GM18909 (cell line): ENCODE data around the gene MOB3B.
"Not testable (repeated sequence)": the region's sequence is repeated elsewhere in the genome, so short reads cannot be mapped to it uniquely, and the experiment has no call there.

Source experiments
- ATAC-seq: cut with Tn5 transposase; IDR thresholded peaks from one replicate; pipeline ENCODE4 v1.9.1; 2021; ENCODE audit warnings: mild to moderate bottlenecking; ENCODE audit not compliant: unreplicated experiment, poor library complexity

Gene MOB3B

DNA sequence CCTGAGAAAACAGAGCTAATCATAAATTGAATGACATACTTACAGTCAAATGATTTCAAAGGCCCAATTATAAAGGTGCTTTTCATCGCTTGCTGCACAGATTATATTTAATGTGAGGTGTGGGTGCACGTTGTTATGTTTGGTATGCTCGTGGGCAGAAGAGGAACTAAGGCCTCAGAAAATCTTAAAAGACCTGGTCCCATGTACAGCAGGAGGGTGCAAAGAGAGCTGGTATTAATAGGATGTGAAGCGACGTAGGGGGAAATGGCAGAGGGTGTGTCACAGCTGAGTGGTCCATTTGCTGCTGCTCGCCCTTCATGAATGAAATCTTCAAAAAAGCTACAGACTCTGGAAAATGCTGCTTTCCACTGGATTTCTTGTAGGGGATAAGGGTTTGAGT, 46.0 kb downstream of the MOB3B start:
- no peak for ATAC-seq

DNA sequence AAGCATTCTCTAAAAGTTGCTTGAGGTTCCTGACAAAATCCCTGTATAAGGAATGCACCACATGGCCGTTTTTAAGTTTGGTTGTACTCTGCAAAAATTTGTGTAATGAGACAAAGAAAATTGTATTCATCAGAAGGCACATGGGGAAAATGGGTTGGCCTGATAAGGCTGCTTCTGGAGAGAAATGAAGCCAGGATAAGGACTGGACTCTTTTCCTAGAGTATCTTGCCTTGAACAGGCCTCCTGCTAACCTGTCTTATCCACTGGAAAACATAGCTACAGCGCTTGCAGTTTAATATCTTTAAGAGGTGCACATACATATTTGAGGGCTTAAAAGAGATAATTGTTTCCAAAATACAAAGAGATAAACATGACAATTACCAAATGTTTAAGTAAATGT, 46.9 kb downstream of the MOB3B start:
- no peak for ATAC-seq

GRCh38 chr9:27478322-27478721, 51.3 kb downstream of the MOB3B start:
- no peak for ATAC-seq

DNA sequence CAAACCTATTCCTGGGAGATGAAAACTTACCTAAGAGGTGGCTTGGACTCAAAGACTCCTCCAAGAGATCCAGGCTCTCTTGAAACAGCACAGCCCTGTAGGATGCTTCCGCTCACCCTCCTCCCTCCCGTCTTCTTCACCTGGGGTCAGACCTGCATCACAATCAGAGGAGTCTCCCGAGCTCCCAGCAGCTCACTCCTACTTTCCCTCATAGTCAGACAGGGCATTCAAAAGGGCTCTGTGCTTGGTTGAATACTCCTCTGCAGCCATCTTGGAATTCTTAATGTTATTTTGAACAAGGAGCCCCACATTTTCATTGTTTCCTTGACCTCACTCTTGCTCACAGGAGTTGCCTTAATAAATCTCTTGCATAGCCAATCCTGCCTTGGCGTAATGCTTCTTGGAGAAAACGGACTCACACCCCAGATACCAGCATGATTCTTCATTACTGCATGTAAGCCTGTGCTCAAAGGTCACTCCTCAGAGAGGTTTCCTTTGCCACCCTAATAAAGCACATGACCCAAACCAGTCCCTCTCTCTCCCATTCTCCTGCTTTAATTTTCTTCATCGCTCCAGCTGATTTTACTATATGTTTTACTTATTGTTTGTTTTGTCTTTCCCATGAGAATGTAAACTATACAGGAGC, 52.6 kb downstream of the MOB3B start:
- ATAC-seq = no peak

DNA sequence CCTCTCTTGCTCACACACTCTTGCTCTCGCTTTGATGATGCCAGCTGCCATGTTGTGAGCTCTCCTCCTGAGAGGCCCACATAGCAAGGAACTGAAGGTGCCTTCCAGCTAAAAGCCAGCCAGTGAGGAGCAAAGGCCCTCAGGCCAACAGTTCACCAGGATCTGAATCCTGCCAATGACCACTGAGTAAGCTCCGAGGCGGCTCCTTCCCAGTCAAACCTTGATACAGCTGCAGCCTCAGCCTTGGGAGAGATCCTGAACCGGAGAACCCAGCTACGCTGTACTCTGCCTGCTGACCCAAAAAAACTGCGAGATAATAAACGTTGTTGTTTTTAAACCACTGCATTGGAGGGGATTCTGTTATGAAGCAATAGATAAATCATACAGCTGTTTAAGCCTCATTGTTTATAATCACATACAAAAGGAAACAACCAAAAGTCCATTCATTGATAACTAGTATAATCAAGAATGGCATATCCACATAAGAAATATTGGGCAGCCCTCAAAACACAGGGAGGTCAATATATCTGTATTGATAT, 54.5 kb downstream of the MOB3B start:
- ATAC-seq = no peak

DNA sequence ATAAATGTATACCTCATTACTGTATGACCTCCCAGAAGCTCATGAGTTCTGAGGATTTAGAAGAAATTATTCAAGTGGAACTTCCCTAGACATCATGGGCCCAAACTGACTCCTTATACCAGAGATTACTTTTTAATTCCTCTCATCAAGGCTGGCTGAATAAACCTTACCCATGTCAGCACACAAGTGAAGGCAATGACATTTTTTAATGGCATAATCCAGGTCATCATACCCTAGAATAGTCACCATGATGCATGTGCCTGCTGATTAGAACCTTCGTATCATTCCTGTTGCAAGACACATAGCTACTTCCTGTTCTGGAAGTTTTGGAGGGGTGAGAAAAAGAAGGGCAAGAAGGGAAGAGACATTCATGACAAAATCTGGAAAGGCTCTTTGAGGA, 55.3 kb downstream of the MOB3B start:
- ATAC-seq = no peak

GRCh38 chr9:27473111-27473529, 56.5 kb downstream of the MOB3B start:
- ATAC-seq = no peak

DNA sequence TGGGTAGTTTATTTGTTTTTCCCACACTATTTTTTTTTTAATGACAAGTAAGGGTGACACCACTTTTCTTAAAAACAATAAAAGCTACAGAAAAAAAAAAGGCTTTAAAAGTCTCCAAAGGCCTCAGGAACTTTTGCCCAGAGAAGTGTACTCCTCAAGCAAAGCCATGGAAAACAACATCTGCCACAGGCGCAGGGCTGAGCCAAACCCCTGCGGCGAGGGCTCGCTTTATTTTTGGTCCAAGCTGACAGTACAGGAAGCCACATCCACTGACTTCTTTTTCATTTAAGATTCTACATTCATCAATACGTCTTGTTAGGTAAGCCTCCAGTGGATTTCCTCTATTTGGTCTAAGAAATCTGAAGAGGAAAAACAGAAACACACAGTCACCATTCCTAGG, 57.4 kb downstream of the MOB3B start:
- no peak for ATAC-seq

DNA sequence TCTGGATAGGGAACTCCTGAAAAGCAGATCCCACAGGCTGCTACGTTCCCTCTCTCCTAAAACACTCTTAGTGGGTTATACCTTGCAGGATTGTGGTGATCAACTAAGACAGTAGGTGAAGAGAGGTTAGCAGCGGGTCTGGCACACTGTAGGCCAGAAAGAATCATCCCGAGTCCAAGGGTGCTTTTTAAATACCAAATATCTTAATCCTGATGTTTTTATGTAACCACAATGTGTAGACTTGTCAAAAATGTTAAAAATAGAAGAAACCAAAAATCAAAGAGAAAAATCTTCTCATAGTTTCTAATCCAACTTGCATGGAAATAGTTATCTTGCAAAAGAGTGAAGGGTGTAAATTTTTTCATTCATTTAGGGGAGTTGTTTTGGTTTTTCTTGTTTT, 57.8 kb downstream of the MOB3B start:
- no peak for ATAC-seq

DNA sequence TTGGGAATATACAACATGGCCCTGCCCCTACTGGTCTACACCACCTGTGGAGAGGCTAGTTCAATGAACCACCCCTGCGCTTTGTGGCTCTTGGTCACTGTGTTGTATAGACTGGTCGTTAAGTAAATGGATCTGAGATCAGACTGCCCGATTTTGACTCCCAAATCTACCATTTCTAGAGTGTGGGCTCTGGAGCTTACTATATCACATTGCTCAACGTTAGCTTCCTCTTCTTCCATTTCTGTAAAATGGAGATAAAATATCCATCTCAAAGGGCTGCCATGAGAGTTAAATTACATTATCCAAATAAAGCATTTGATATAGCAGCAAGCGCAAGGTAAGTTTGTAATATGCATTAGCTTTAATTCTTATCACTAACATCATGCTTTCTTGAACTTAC, 58.2 kb downstream of the MOB3B start:
- no peak for ATAC-seq

- ATAC-seq = no peak
Measured at GRCh38 chr9:27470291-27470856, 59.2 kb downstream of the MOB3B start.

DNA sequence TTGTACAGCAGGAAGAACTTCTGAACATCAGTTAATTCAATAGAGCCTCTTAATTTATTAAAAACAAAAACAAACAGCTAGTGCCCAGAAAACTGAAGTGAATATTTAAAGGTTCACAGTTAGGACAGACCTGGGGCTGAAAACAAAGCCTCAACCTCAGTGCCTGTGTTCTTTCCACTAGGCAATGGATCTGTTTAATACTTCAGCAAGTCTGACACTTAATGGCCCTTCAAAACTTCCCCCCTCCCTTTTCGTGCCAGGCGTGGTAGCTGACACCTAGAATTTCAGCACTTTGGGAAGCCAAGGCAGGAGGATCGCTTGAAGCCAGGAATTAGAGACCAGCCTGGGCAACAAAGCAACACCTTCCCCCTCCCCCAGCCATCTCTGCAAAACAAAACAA, 60.1 kb downstream of the MOB3B start:
- ATAC-seq = no peak

- peak; percentile 67 for ATAC-seq
Measured at GRCh38 chr9:27468462-27469110, 61.0 kb downstream of the MOB3B start.

DNA sequence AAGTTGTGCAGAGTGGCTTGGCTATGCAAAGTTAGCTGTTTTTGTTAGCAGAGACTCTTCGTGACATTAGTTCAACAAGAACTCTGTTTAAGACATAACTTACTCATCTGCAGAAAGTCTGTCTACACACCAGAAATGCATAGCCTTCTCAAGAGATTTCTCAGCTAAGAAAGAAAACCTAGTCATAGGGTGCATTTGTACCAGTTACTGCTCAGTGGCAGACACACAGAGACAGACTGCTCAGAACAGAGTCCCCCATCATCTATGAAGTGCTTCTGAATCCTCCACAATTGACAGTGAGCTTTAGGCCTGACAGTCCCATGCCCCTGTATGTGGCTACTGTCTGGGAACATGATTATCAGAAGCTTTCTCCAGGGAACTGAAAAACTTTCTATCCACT, 61.6 kb downstream of the MOB3B start:
- peak; percentile 33 for ATAC-seq

DNA sequence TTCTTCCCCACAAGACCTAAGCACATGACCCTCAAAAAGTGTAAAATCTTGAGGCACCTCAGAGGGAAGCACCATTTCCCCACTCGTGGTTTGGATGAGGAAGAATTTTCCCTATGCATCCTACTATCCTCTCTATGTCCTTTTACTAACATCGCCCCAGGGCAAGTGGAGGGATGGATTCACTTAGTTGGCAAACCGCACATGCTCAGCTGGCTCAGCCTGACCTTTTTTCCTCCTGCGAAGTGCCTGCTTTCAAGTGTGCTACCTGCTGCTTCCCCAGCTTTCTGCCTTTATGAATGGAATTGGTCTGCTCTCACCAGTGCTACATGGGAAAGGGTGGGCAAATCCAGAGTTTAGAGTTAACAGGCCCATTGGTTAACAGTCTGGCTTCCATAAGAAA, 62.1 kb downstream of the MOB3B start:
- no peak for ATAC-seq

GRCh38 chr9:27466516-27466915, 63.1 kb downstream of the MOB3B start:
- ATAC-seq = not testable (repeated sequence)

DNA sequence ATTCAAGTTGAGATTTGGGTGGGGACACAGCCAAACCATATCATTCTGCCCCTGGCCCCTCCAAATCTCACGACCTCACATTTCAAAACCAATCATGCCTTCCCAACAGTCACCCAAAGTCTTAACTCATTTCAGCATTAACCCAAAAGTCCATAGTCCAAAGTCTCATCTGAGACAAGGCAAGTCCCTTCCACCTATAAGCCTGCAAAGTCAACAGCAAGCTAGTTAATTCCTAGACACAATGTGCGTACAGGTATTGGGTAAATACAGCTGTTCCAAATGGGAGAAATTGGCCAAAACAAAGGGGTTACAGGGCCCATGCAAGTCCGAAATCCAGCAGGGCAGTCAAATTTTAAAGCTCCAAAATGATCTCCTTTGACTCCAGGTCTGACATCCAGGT, 64.7 kb downstream of the MOB3B start:
- ATAC-seq = not testable (repeated sequence)

GRCh38 chr9:27462846-27463245, 66.8 kb downstream of the MOB3B start:
- ATAC-seq = no peak

DNA sequence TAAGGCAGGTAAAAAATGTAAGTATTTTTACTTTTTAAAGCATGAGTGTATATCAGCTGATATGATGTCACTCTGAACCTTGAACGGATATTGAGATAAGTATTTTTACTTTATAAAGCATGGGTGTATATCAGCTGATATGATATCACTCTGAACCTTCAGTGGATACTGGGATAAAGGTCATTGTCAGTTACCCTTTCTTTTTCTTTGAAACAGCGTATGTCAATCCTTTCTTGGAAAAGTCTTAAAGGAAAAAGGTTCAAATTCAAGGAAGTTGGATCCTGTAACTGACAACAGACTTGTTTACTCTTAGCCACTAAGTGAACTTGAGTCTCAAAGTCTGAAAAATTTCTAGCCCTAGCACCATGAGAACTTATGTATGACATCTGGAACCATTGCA, 67.2 kb downstream of the MOB3B start:
- ATAC-seq = no peak

GRCh38 chr9:27460226-27461023, 69.2 kb downstream of the MOB3B start:
- peak; percentile 95 for ATAC-seq

DNA sequence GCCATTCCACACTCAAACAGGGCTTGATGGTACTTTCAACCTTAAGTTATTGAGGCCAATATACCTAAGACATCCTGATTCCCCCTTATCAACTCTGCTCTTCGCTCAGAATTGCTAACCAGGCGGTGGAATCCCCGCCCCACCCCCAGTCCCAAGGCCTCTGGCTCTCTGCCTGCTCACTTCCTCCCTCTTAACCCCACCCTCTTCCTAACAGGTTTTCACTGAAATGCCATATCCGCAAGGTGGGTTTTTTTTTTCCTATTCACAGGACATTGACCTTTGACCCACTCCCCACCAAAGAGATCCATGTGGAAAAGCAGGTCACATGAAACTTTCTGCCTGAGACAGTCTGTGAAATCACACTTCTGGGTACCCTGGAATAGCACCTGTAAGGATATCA, 72.2 kb downstream of the MOB3B start:
- no peak for ATAC-seq
